Endodermal cell (in vitro differentiated cells): ENCODE measurements around the gene TKT. TPM values are rescaled to one million over a fixed set of nuclear protein-coding genes. Genes with fewer than 3 reads are reported as not detected.

Experiments used
- DNase-seq: peaks from one replicate; pipeline ENCODE4 v3.0.0-alpha.2; 2017
- H3K27ac ChIP-seq: 2 replicates; pipeline ENCODE4 v1.5.1; 2013; ENCODE audit warnings: mild to moderate bottlenecking, low read depth, low read length, moderate library complexity
- H3K27me3 ChIP-seq: 2 replicates; pipeline ENCODE4 v1.6.1; 2013; ENCODE audit warnings: mild to moderate bottlenecking, low read length, moderate library complexity; ENCODE audit not compliant: insufficient read depth, control insufficient read depth, poor library complexity, severe bottlenecking
- H3K36me3 ChIP-seq: 2 replicates; pipeline ENCODE4 v1.7.0; 2013; ENCODE audit warnings: mild to moderate bottlenecking, low read length, moderate library complexity; ENCODE audit not compliant: control insufficient read depth, insufficient read depth
- H3K4me1 ChIP-seq: one replicate; pipeline ENCODE4 v1.7.0; 2013; ENCODE audit warnings: low read length; ENCODE audit not compliant: control insufficient read depth, insufficient read depth
- H3K4me3 ChIP-seq: 2 replicates; pipeline ENCODE4 v1.5.1; 2013; ENCODE audit warnings: mild to moderate bottlenecking, low read length, moderate library complexity
- H3K9ac ChIP-seq: 2 replicates; pipeline ENCODE4 v1.6.1; 2013; ENCODE audit warnings: mild to moderate bottlenecking, low read length, moderate library complexity; ENCODE audit not compliant: poor library complexity, severe bottlenecking; ENCODE audit errors: extremely low read depth
- H3K9me3 ChIP-seq: 2 replicates; pipeline ENCODE4 v1.6.1; 2013; ENCODE audit warnings: mild to moderate bottlenecking, low read length, moderate library complexity; ENCODE audit not compliant: control insufficient read depth
- H3K27ac Mint-ChIP-seq: 2 replicates; pipeline ENCODE4 v1.8.0; 2020; ENCODE audit warnings: mixed read lengths
- H3K27me3 Mint-ChIP-seq: 2 replicates; pipeline ENCODE4 v1.8.0; 2021; ENCODE audit warnings: mild to moderate bottlenecking, mixed read lengths; ENCODE audit not compliant: insufficient read depth
- H3K36me3 Mint-ChIP-seq: 2 replicates; pipeline ENCODE4 v1.8.0; 2020; ENCODE audit warnings: low read depth, mixed read lengths
- H3K4me1 Mint-ChIP-seq: 2 replicates; pipeline ENCODE4 v1.8.0; 2020; ENCODE audit warnings: mixed read lengths
- H3K4me3 Mint-ChIP-seq: 2 replicates; pipeline ENCODE4 v1.8.0; 2020; ENCODE audit warnings: mild to moderate bottlenecking, moderate library complexity, mixed read lengths
- H3K9me3 Mint-ChIP-seq: 2 replicates; pipeline ENCODE4 v1.8.0; 2020; ENCODE audit warnings: mild to moderate bottlenecking, mixed read lengths
- CTCF ChIP-seq: fragments of 200-600 bp; sonication (generic); conservative IDR thresholded peaks from 2 replicates; pipeline ENCODE4 v1.5.0; 2021; ENCODE audit warnings: antibody characterized with exemption, mild to moderate bottlenecking
- WGBS, 2 experiments: methylation state at CpG; one replicate each; pipeline versions ENCODE4 v1.1.5 to v1.1.7; 2013; ENCODE audit warnings: missing lambda C conversion rate in 2 of 2, mixed read lengths in 1 of 2; ENCODE audit not compliant: insufficient coverage in 1 of 2, insufficient read length in 1 of 2; 5-methylcytosine and 5-hydroxymethylcytosine counted together
- total RNA-seq, 2 donors: library from RNA; stranded (reverse); fragmentation: NEBNext Ultra II Directional in 1 of 2; extraction: Animal tissue kit (Norgen Biotek cat#: 25700) in 1 of 2; gene quantifications; 2 replicates in 1 of 2; 3 replicates in 1 of 2; pipeline ENCODE4 v1.2.1, GENCODE V29; 2021

Gene TKT
- total RNA-seq, 2 donors from 2014 or later, result 373 to 472 TPM

- Histone ChIP-seq H3K9ac (no peak overlapping the region), H3K9me3 (no peaks in the 10 kb centered on the region), H3K27me3 (no peaks in the 10 kb centered on the region), H3K36me3 (peaks cover 9% of the 10 kb centered on the region), H3K4me1 (peaks cover 7% of the 10 kb centered on the region), H3K4me3 (no peak overlapping the region), H3K27ac (no peak overlapping the region)
- H3K4me3 Mint-ChIP-seq, result no peak overlapping the region
- DNase-seq, result no peak
- H3K36me3 Mint-ChIP-seq, result peaks cover 17% of the 10 kb centered on the region
- H3K27me3 Mint-ChIP-seq, result no peaks in the 10 kb centered on the region
- TF ChIP-seq CTCF, result no peak
- 94 to 97% methylated on average over 6 to 10 of the region's 10 CpGs for WGBS, 2 experiments
- H3K9me3 Mint-ChIP-seq, result no peaks in the 10 kb centered on the region
- H3K27ac Mint-ChIP-seq, result no peak overlapping the region
- H3K4me1 Mint-ChIP-seq, result peaks cover 4% of the 10 kb centered on the region
These were observed 60.8 kb downstream of the TKT start for GRCh38 chr3:53195066-53195450.

DNA sequence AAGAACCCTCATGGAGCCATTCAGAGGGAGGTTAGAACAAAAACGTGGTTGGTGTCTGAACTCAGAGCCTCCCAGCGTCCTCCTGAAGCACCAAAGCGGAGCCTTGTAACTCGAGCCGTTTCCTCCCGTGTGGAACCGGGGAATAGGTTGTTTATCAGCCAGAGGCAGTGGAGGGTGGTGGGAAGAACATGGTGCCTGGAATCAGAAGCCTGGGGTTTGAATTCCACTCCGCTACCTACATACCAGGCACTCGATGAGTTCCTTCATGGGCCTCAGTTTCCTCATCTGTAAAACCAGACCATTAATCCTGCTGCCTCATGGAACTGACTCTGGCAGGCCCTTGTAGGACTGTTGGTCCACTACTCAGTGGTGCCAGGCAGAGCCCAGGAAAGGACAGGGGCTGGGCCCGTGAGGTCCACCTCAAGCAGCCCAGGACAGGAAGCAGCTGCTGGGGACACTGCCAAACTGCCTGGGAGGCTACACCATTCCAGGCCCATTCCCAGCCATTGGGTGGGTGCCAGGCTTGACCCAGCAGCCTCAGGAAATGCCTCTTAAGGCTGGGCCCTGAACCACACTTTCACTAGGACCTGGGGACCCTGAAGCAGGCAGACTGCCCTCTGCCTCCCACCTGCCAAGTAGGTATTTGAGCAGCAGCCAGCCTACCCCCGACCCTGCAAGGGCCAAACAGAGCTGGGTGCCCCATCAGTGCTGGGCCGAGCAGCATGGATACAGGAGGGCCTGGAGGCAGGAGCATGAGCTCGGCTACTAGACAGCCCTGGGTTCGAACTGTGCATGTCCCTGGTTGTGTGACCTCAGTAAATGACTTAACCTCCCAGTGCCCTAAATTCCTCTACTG, 61.4 kb downstream of the TKT start:
- peaks cover 14% of the 10 kb centered on the region for H3K36me3 ChIP-seq
- TF ChIP-seq CTCF, result no peak
- H3K9ac ChIP-seq, result no peak overlapping the region
- Mint-ChIP-seq H3K36me3 (peaks cover 20% of the 10 kb centered on the region), H3K27me3 (no peaks in the 10 kb centered on the region), H3K4me1 (peaks cover 4% of the 10 kb centered on the region), H3K4me3 (no peak overlapping the region), H3K27ac (peak overlapping the region; percentile 44), H3K9me3 (no peaks in the 10 kb centered on the region)
- peak; percentile 79 for DNase-seq
- no peak overlapping the region for H3K27ac ChIP-seq
- H3K4me3 ChIP-seq, result no peak overlapping the region
- 67 to 74% methylated on average over 14 of the region's 14 CpGs for WGBS, 2 experiments
- no peaks in the 10 kb centered on the region for H3K9me3 ChIP-seq
- no peaks in the 10 kb centered on the region for H3K27me3 ChIP-seq
- peaks cover 7% of the 10 kb centered on the region for H3K4me1 ChIP-seq

DNA sequence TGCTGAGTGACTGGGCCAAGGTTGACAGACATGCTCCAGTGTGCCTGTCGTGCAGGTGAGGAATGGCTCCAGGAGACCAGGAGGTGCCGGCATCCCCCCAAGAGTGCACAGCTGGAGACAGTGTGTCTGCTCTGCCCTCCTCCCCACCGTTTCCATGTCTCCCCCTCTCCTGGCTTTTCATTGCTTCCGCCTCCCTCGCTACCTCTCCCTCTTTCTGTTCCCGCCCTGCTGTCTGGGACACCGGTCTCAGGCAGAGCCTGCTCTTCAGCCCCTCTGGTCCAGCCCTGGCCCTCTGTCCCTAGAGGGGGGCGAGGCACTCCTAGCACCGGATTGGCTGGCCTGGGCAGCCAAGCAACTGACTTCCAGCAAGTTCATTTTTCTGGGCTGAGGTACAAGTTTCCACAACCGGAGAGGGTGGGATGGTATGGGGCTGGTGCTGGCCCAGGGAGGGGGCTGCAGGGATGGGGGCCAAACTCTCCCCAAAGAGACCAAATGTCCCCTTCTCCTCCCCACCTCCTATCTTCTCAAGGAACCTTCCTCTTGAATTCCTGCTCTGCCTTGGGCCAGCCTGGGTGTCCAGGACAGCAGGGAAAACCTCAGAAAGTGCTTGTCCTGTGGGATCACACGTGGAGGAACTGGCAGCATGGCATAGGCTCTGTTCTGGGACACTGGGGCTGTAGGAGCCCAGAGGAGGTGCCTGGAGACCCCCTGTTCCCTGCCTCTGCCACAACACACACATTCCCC, 62.2 kb downstream of the TKT start:
- Mint-ChIP-seq H3K36me3 (peaks cover 22% of the 10 kb centered on the region), H3K4me1 (peaks cover 4% of the 10 kb centered on the region), H3K9me3 (no peaks in the 10 kb centered on the region), H3K4me3 (no peak overlapping the region), H3K27me3 (no peaks in the 10 kb centered on the region), H3K27ac (peak overlapping the region; percentile 44)
- H3K9ac ChIP-seq, result no peak overlapping the region
- H3K4me1 ChIP-seq, result peaks cover 7% of the 10 kb centered on the region
- H3K36me3 ChIP-seq, result peaks cover 14% of the 10 kb centered on the region
- peak; percentile 59 for DNase-seq
- H3K4me3 ChIP-seq, result no peak overlapping the region
- WGBS, 2 experiments, result 78 to 86% methylated on average over 7 to 11 of the region's 11 CpGs
- H3K9me3 ChIP-seq, result no peaks in the 10 kb centered on the region
- H3K27me3 ChIP-seq, result no peaks in the 10 kb centered on the region
- no peak overlapping the region for H3K27ac ChIP-seq
- TF ChIP-seq CTCF, result no peak
